A549 (cell line): Measurements from ENCODE around the gene DOCK9. TPM values are rescaled to one million over a fixed set of nuclear protein-coding genes. Genes with fewer than 3 reads are reported as not detected.

Experiments
- ATAC-seq, 2 experiments: fragments of 200-7000 bp in 1 of 2; fragments of >200 bp in 1 of 2; cut with Nextera tagmentation in 1 of 2; cut with Tn5 transposase in 1 of 2; 3 replicates each; pipeline versions ENCODE4 v1.8.0 to v1.9.1; 2018 to 2020; ENCODE audit warnings: mild to moderate bottlenecking in 1 of 2, moderate library complexity in 1 of 2
- CTCF ChIA-PET: fragments of 300-600 bp; sonication (Branson Sonifier 250); formaldehyde crosslinking; extraction: SDS; loops from one replicate; lab custom pipeline; 2021; ENCODE audit warnings: antibody characterized with exemption, inconsistent platforms; lab: Yijun Ruan, JAX
- POLR2A ChIA-PET: fragments of 350-600 bp; formaldehyde crosslinking; extraction: SDS; loops from one replicate; lab custom pipeline; 2021; ENCODE audit warnings: antibody characterized with exemption, inconsistent platforms; lab: Yijun Ruan, JAX
- DNase-seq, 2 experiments: peaks; one replicate each; pipeline versions ENCODE4 v3.0.0 to v3.0.0-alpha.2; 2011 to 2016; ENCODE audit warnings: low read depth in 1 of 2, low spot score in 1 of 2
- FAIRE-seq: peaks from 2 replicates; lab custom pipeline; 2011; peaks lifted over from hg19 to GRCh38; lab: Jason Lieb, UNC
- H3K27ac ChIP-seq, 2 experiments: fragments of >200 bp; sonication (Bioruptor Twin); formaldehyde crosslinking; 3 replicates each; pipeline ENCODE4 v1.5.1; 2016 to 2017
- H3K4me1 ChIP-seq: fragments of >200 bp; sonication (Bioruptor Twin); formaldehyde crosslinking; 3 replicates; pipeline ENCODE4 v1.6.1; 2016
- H3K4me2 ChIP-seq: fragments of >200 bp; sonication (Bioruptor Twin); formaldehyde crosslinking; 3 replicates; pipeline ENCODE4 v1.6.1; 2016
- H3K4me3 ChIP-seq: fragments of >200 bp; sonication (Bioruptor Twin); formaldehyde crosslinking; 3 replicates; pipeline ENCODE4 v1.5.1; 2016
- H3K9me3 ChIP-seq: fragments of >200 bp; sonication (Bioruptor Twin); formaldehyde crosslinking; 3 replicates; pipeline ENCODE4 v1.6.1; 2016
- CEBPB ChIP-seq, 2 experiments: fragments of >200 bp in 1 of 2; sonication (Bioruptor Twin) in 1 of 2; formaldehyde crosslinking in 1 of 2; IDR thresholded peaks; 2 replicates each; pipeline ENCODE4 v1.6.1; 2012 to 2016
- CHD2 ChIP-seq: fragments of 150-350 bp; IDR thresholded peaks from 2 replicates; pipeline ENCODE4 v1.6.1; 2014; ENCODE audit warnings: low read length; ENCODE audit not compliant: partially characterized antibody
- E2F6 ChIP-seq: IDR thresholded peaks from 2 replicates; pipeline ENCODE4 v1.6.1; 2012; ENCODE audit warnings: low read depth, borderline replicate concordance
- ELK1 ChIP-seq: fragments of 150-350 bp; IDR thresholded peaks from 2 replicates; pipeline ENCODE4 v1.6.1; 2014; ENCODE audit warnings: low read depth, mild to moderate bottlenecking, low read length
- ESRRA ChIP-seq: fragments of 150-350 bp; IDR thresholded peaks from 2 replicates; pipeline ENCODE4 v1.6.1; 2014; ENCODE audit warnings: mild to moderate bottlenecking, low read length, borderline replicate concordance
- FOXS1 ChIP-seq: fragments of 250-450 bp; sonication (Bioruptor Pico); IDR thresholded peaks from 2 replicates; pipeline ENCODE4 v1.5.0; 2020; ENCODE audit warnings: mild to moderate bottlenecking, moderate library complexity
- HMGXB4 ChIP-seq: fragments of 250-450 bp; sonication (Bioruptor Pico); IDR thresholded peaks from 2 replicates; pipeline ENCODE4 v1.5.0; 2021; ENCODE audit warnings: mild to moderate bottlenecking, moderate library complexity, borderline replicate concordance
- HOXA7 ChIP-seq: fragments of 250-450 bp; sonication (Bioruptor Pico); IDR thresholded peaks from 2 replicates; pipeline ENCODE4 v1.5.0; 2020; ENCODE audit warnings: mild to moderate bottlenecking, moderate library complexity
- JUN ChIP-seq, 2 experiments: fragments of >200 bp; sonication (Bioruptor Twin); formaldehyde crosslinking; IDR thresholded peaks; 2 replicates in 1 of 2; 3 replicates in 1 of 2; pipeline ENCODE4 v1.6.1; 2016 to 2017
- MAZ ChIP-seq: fragments of 150-350 bp; IDR thresholded peaks from 2 replicates; pipeline ENCODE4 v1.6.1; 2014; ENCODE audit warnings: antibody characterized with exemption, low read depth, low read length, borderline replicate concordance
- MYC ChIP-seq: IDR thresholded peaks from 2 replicates; pipeline ENCODE4 v1.6.1; 2012; ENCODE audit warnings: mild to moderate bottlenecking, inconsistent platforms, low read length, improper control_type of control experiment, borderline replicate concordance
- NFE2L2 ChIP-seq: fragments of 150-350 bp; conservative IDR thresholded peaks from 2 replicates; pipeline ENCODE4 v1.6.1; 2014; ENCODE audit warnings: low read length
- NR3C1 ChIP-seq: fragments of >200 bp; sonication (Bioruptor Twin); formaldehyde crosslinking; IDR thresholded peaks from 3 replicates; pipeline ENCODE4 v1.6.1; 2017
- PBX3 ChIP-seq: IDR thresholded peaks from 2 replicates; pipeline ENCODE4 v1.6.1; 2012
- POLR2AphosphoS2 ChIP-seq: conservative IDR thresholded peaks from 2 replicates; pipeline ENCODE4 v1.6.1; 2012; ENCODE audit warnings: low read length, improper control_type of control experiment, inconsistent platforms
- REST ChIP-seq: fragments of 200-600 bp; sonication (generic); IDR thresholded peaks from 2 replicates; pipeline ENCODE4 v1.6.1; 2016; ENCODE audit warnings: antibody characterized with exemption, mild to moderate bottlenecking, moderate library complexity
- RFX5 ChIP-seq: fragments of 450-650 bp; IDR thresholded peaks from 2 replicates; pipeline ENCODE4 v1.7.1; 2014; ENCODE audit warnings: antibody characterized with exemption, mild to moderate bottlenecking, moderate library complexity
- SMC3 ChIP-seq: fragments of >200 bp; sonication (Bioruptor Twin); formaldehyde crosslinking; IDR thresholded peaks from 3 replicates; pipeline ENCODE4 v1.6.1; 2018; ENCODE audit warnings: inconsistent platforms
- SREBF2 ChIP-seq: fragments of 450-650 bp; IDR thresholded peaks from 2 replicates; pipeline ENCODE4 v1.6.1; 2014; ENCODE audit warnings: mild to moderate bottlenecking, moderate library complexity
- USF2 ChIP-seq: fragments of 450-650 bp; IDR thresholded peaks from 2 replicates; pipeline ENCODE4 v1.6.1; 2014; ENCODE audit warnings: antibody characterized with exemption
- ZSCAN20 ChIP-seq: fragments of 250-450 bp; sonication (Bioruptor Pico); IDR thresholded peaks from 2 replicates; pipeline ENCODE4 v1.8.0; 2022; ENCODE audit warnings: mild to moderate bottlenecking, moderate library complexity
- WGBS: methylation state at CpG from one replicate; pipeline ENCODE4 v1.1.6; 2017; ENCODE audit errors: missing lambda C conversion rate; 5-methylcytosine and 5-hydroxymethylcytosine counted together
- polyA plus RNA-seq, 4 experiments: library from polyadenylated mRNA; depleted of rRNA in 3 of 4; stranded (reverse); fragments of >200 nt; fragmentation: RNase III in 1 of 4; extraction: RNeasy Plus Mini Kit Qiagen cat#74134 plus additional on column Dnase treatment in 1 of 4; gene quantifications; 2 replicates in 3 of 4; 3 replicates in 1 of 4; pipeline ENCODE4 v1.2.3, GENCODE V29; 2011 to 2017

The DOCK9 gene
- polyA plus RNA-seq, 2 of the 4 experiments (the other 2 are of a cell fraction), result 34.0 to 43.9 TPM

- H3K27ac ChIP-seq, result no peak overlapping the region
- TF ChIP-seq SMC3, result no peak
- no peak for TF ChIP-seq NFE2L2
- TF ChIP-seq CEBPB (IDR thresholded peaks at IDR 0.05), result no peak
- 93% methylated on average over 5 of the region's 5 CpGs for WGBS
- H3K4me2 ChIP-seq, result no peak overlapping the region
- H3K9me3 ChIP-seq, result no peaks in the 10 kb centered on the region
- ATAC-seq, result no peak
- POLR2A ChIA-PET, result no interaction called here
- FAIRE-seq, result no peak
- CTCF ChIA-PET, result no interaction called here
- DNase-seq, result no peak
- H3K4me3 ChIP-seq, result no peak overlapping the region
- H3K4me1 ChIP-seq, result no peaks in the 10 kb centered on the region
Observed at GRCh38 chr13:98798849-98799645, 178.8 kb downstream of the DOCK9 start.

- no peaks in the 10 kb centered on the region for H3K4me1 ChIP-seq
- ChIA-PET POLR2A (no interaction called here), CTCF (no interaction called here)
- 91% methylated on average over 6 of the region's 6 CpGs for WGBS
- TF ChIP-seq FOXS1 (CRISPR knock-in tag) (no peak), REST (no peak), SREBF2 (no peak), JUN (IDR thresholded peaks at IDR 0.05) (no peak), RFX5 (no peak), MYC (no peak), ESRRA (no peak), ZSCAN20 (CRISPR knock-in tag) (no peak), HOXA7 (CRISPR knock-in tag) (no peak), POLR2AphosphoS2 (no peak), CHD2 (no peak), USF2 (no peak), NR3C1 (no peak), ELK1 (no peak), E2F6 (no peak), MAZ (no peak), PBX3 (no peak), HMGXB4 (CRISPR knock-in tag) (no peak)
- H3K27ac ChIP-seq, result no peak overlapping the region
- no peak overlapping the region for H3K4me2 ChIP-seq
- FAIRE-seq (no peak), ATAC-seq (no peak), DNase-seq (no peak)
- H3K4me3 ChIP-seq, result no peak overlapping the region
- H3K9me3 ChIP-seq, result no peaks in the 10 kb centered on the region
Observed at GRCh38 chr13:98797456-98797855, 180.4 kb downstream of the DOCK9 start.
